Measurements from ENCODE around the gene HPSE2.

The HPSE2 gene

GRCh38 chr10:98408799-98409198 lies 826.9 kb downstream of the HPSE2 start:
- no peak for DNase-seq (ENCODE audit: low read depth)
- no peak overlapping the region for H3K4me3 ChIP-seq (ENCODE audit: low read depth, low read length)
- TF ChIP-seq MYC (IDR thresholded peaks at IDR 0.05; ENCODE audit: low read depth, low read length): no peak
- TF ChIP-seq, protein P1, sequence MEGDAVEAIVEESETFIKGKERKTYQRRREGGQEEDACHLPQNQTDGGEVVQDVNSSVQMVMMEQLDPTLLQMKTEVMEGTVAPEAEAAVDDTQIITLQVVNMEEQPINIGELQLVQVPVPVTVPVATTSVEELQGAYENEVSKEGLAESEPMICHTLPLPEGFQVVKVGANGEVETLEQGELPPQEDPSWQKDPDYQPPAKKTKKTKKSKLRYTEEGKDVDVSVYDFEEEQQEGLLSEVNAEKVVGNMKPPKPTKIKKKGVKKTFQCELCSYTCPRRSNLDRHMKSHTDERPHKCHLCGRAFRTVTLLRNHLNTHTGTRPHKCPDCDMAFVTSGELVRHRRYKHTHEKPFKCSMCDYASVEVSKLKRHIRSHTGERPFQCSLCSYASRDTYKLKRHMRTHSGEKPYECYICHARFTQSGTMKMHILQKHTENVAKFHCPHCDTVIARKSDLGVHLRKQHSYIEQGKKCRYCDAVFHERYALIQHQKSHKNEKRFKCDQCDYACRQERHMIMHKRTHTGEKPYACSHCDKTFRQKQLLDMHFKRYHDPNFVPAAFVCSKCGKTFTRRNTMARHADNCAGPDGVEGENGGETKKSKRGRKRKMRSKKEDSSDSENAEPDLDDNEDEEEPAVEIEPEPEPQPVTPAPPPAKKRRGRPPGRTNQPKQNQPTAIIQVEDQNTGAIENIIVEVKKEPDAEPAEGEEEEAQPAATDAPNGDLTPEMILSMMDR (IDR thresholded peaks at IDR 0.05; ENCODE audit: low read depth, low read length): no peak
- TF ChIP-seq, protein P2, sequence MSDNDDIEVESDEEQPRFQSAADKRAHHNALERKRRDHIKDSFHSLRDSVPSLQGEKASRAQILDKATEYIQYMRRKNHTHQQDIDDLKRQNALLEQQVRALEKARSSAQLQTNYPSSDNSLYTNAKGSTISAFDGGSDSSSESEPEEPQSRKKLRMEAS (IDR thresholded peaks at IDR 0.05; ENCODE audit: low read depth, low read length): no peak
- TF ChIP-seq POLR2A (IDR thresholded peaks at IDR 0.05; ENCODE audit: extremely low read depth, insufficient read length): no peak

DNA sequence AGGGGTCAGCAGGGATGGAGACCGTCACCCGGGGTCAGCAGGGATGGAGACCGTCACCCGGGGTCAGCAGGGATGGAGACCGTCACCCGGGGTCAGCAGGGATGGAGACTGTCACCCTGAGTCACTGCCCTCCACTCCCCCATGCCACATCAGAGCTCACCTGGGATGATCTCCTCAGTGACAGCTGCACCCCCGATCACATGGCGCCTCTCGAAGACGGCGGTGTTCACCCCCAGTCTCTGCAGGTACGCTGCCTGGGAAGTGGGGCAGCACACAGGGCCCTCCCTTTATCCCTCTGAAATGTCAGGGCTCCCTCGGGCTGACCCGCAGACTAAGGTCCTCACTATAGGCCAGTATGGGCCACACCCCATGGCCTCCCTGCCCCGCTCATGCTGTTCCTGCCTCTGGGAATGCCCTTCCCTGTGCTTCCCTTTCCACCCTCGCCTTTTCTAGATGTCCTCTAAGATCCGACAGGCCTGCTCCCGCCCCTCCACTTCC lies 827.9 kb downstream of the HPSE2 start:
- TF ChIP-seq, protein P1 (IDR thresholded peaks at IDR 0.05; ENCODE audit: low read depth, low read length): no peak
- TF ChIP-seq POLR2A (IDR thresholded peaks at IDR 0.05; ENCODE audit: extremely low read depth, insufficient read length) (no peak), MYC (IDR thresholded peaks at IDR 0.05; ENCODE audit: low read depth, low read length) (no peak)
- TF ChIP-seq, protein P2 (IDR thresholded peaks at IDR 0.05; ENCODE audit: low read depth, low read length): no peak
- DNase-seq (ENCODE audit: low read depth): no peak
- no peak overlapping the region for H3K4me3 ChIP-seq (ENCODE audit: low read depth, low read length)
